Stimulated activated memory B cell treated with anti-CD40 and anti-IgM and Interleukin-4, amounts not matched to agents 10 μg/mL and 1 μg/mL and 100 μg/mL, for 72 hours (primary cell): ENCODE data around the gene PHOSPHO1.

Source experiments
- ATAC-seq: fragments of 150-1000 bp; cut with Tn5 transposase; 2 replicates; pipeline ENCODE4 v1.10.0; 2021
- H3K27ac Mint-ChIP-seq: one replicate; pipeline ENCODE4 v1.8.0; 2022; ENCODE audit warnings: mild to moderate bottlenecking, mixed read lengths
- H3K27me3 Mint-ChIP-seq: one replicate; pipeline ENCODE4 v1.8.0; 2022; ENCODE audit warnings: mixed read lengths
- H3K36me3 Mint-ChIP-seq: one replicate; pipeline ENCODE4 v1.8.0; 2022; ENCODE audit warnings: mixed read lengths
- H3K4me1 Mint-ChIP-seq: one replicate; pipeline ENCODE4 v1.8.0; 2022; ENCODE audit warnings: mixed read lengths
- H3K4me3 Mint-ChIP-seq: one replicate; pipeline ENCODE4 v1.8.0; 2022; ENCODE audit warnings: mild to moderate bottlenecking, moderate library complexity, mixed read lengths
- H3K9me3 Mint-ChIP-seq: one replicate; pipeline ENCODE4 v1.8.0; 2022; ENCODE audit warnings: mixed read lengths

Gene PHOSPHO1

GRCh38 chr17:49254066-49254465, 23.5 kb upstream of the PHOSPHO1 start:
- Mint-ChIP-seq H3K4me3 (no peak overlapping the region), H3K9me3 (no peaks in the 10 kb centered on the region)

GRCh38 chr17:49252148-49252695, 21.6 kb upstream of the PHOSPHO1 start:
- no peak overlapping the region for H3K4me3 Mint-ChIP-seq
- H3K9me3 Mint-ChIP-seq, result no peaks in the 10 kb centered on the region
- peaks cover 40% of the 10 kb centered on the region for H3K27me3 Mint-ChIP-seq
- H3K4me1 Mint-ChIP-seq, result peaks cover 8% of the 10 kb centered on the region
- no peak overlapping the region for H3K27ac Mint-ChIP-seq
- no peak for ATAC-seq
- H3K36me3 Mint-ChIP-seq, result peaks cover 4% of the 10 kb centered on the region

More at GRCh38 chr17:49254066-49254465, 23.5 kb upstream of the PHOSPHO1 start:
- ATAC-seq, result no peak
- Mint-ChIP-seq H3K4me1 (peaks cover 5% of the 10 kb centered on the region), H3K27me3 (peaks cover 22% of the 10 kb centered on the region), H3K27ac (no peak overlapping the region), H3K36me3 (no peaks in the 10 kb centered on the region)

GRCh38 chr17:49249890-49250522, 19.4 kb upstream of the PHOSPHO1 start:
- Mint-ChIP-seq H3K36me3 (peaks cover 4% of the 10 kb centered on the region), H3K9me3 (no peaks in the 10 kb centered on the region), H3K4me1 (peaks cover 8% of the 10 kb centered on the region), H3K27me3 (peaks cover 62% of the 10 kb centered on the region), H3K27ac (no peak overlapping the region), H3K4me3 (no peak overlapping the region)
- no peak for ATAC-seq

- Mint-ChIP-seq H3K4me1 (peaks cover 8% of the 10 kb centered on the region), H3K27ac (no peak overlapping the region), H3K4me3 (no peak overlapping the region), H3K36me3 (peaks cover 4% of the 10 kb centered on the region), H3K9me3 (no peaks in the 10 kb centered on the region), H3K27me3 (peaks cover 69% of the 10 kb centered on the region)
- ATAC-seq, result peak; percentile 31
Measured at GRCh38 chr17:49249292-49249794, 18.8 kb upstream of the PHOSPHO1 start.

GRCh38 chr17:49247944-49248343, 17.4 kb upstream of the PHOSPHO1 start:
- H3K27me3 Mint-ChIP-seq, result peaks cover 68% of the 10 kb centered on the region
- H3K4me3 Mint-ChIP-seq, result no peak overlapping the region
- peaks cover 4% of the 10 kb centered on the region for H3K36me3 Mint-ChIP-seq
- no peak for ATAC-seq
- H3K27ac Mint-ChIP-seq, result no peak overlapping the region
- H3K9me3 Mint-ChIP-seq, result no peaks in the 10 kb centered on the region
- H3K4me1 Mint-ChIP-seq, result peaks cover 8% of the 10 kb centered on the region

GRCh38 chr17:49244839-49245238, 14.3 kb upstream of the PHOSPHO1 start:
- ATAC-seq, result no peak
- no peaks in the 10 kb centered on the region for H3K9me3 Mint-ChIP-seq

GRCh38 chr17:49242813-49243212, 12.2 kb upstream of the PHOSPHO1 start:
- H3K4me3 Mint-ChIP-seq, result no peak overlapping the region
- ATAC-seq, result no peak
- H3K27ac Mint-ChIP-seq, result no peak overlapping the region
- H3K36me3 Mint-ChIP-seq, result peaks cover under 1% of the 10 kb centered on the region
- no peaks in the 10 kb centered on the region for H3K4me1 Mint-ChIP-seq
- H3K27me3 Mint-ChIP-seq, result peaks cover 41% of the 10 kb centered on the region
- H3K9me3 Mint-ChIP-seq, result no peaks in the 10 kb centered on the region

More at GRCh38 chr17:49244839-49245238, 14.3 kb upstream of the PHOSPHO1 start:
- Mint-ChIP-seq H3K4me3 (no peak overlapping the region), H3K4me1 (peaks cover 8% of the 10 kb centered on the region), H3K27ac (no peak overlapping the region), H3K36me3 (peaks cover 4% of the 10 kb centered on the region), H3K27me3 (peaks cover 61% of the 10 kb centered on the region)

- H3K27me3 Mint-ChIP-seq, result peaks cover 32% of the 10 kb centered on the region
- no peak overlapping the region for H3K4me3 Mint-ChIP-seq
- no peaks in the 10 kb centered on the region for H3K9me3 Mint-ChIP-seq
- no peaks in the 10 kb centered on the region for H3K4me1 Mint-ChIP-seq
- no peak for ATAC-seq
- no peak overlapping the region for H3K27ac Mint-ChIP-seq
- H3K36me3 Mint-ChIP-seq, result no peaks in the 10 kb centered on the region
Measured at GRCh38 chr17:49241692-49242397, 11.3 kb upstream of the PHOSPHO1 start.

- H3K4me1 Mint-ChIP-seq, result no peaks in the 10 kb centered on the region
- ATAC-seq, result no peak
- no peak overlapping the region for H3K4me3 Mint-ChIP-seq
- H3K36me3 Mint-ChIP-seq, result no peaks in the 10 kb centered on the region
- H3K27ac Mint-ChIP-seq, result no peak overlapping the region
- no peaks in the 10 kb centered on the region for H3K9me3 Mint-ChIP-seq
- H3K27me3 Mint-ChIP-seq, result peaks cover 23% of the 10 kb centered on the region
Measured at GRCh38 chr17:49241040-49241439, 10.5 kb upstream of the PHOSPHO1 start.

GRCh38 chr17:49240619-49241018, 10.0 kb upstream of the PHOSPHO1 start:
- ATAC-seq, result no peak
- H3K36me3 Mint-ChIP-seq, result no peaks in the 10 kb centered on the region

GRCh38 chr17:49239963-49240362, 9.4 kb upstream of the PHOSPHO1 start:
- no peak overlapping the region for H3K27ac Mint-ChIP-seq
- H3K36me3 Mint-ChIP-seq, result no peaks in the 10 kb centered on the region
- no peak for ATAC-seq
- H3K4me1 Mint-ChIP-seq, result no peaks in the 10 kb centered on the region
- peaks cover 13% of the 10 kb centered on the region for H3K27me3 Mint-ChIP-seq
- no peaks in the 10 kb centered on the region for H3K9me3 Mint-ChIP-seq
- no peak overlapping the region for H3K4me3 Mint-ChIP-seq

More at GRCh38 chr17:49240619-49241018, 10.0 kb upstream of the PHOSPHO1 start:
- H3K4me3 Mint-ChIP-seq, result no peak overlapping the region
- H3K4me1 Mint-ChIP-seq, result no peaks in the 10 kb centered on the region
- H3K27ac Mint-ChIP-seq, result no peak overlapping the region
- no peaks in the 10 kb centered on the region for H3K9me3 Mint-ChIP-seq
- H3K27me3 Mint-ChIP-seq, result peaks cover 19% of the 10 kb centered on the region

GRCh38 chr17:49235896-49236295, 5.3 kb upstream of the PHOSPHO1 start:
- Mint-ChIP-seq H3K27me3 (peaks cover 9% of the 10 kb centered on the region), H3K4me3 (no peak overlapping the region), H3K36me3 (no peaks in the 10 kb centered on the region), H3K27ac (no peak overlapping the region), H3K9me3 (no peaks in the 10 kb centered on the region), H3K4me1 (peaks cover 9% of the 10 kb centered on the region)
- no peak for ATAC-seq

- peaks cover 18% of the 10 kb centered on the region for H3K4me1 Mint-ChIP-seq
- no peaks in the 10 kb centered on the region for H3K36me3 Mint-ChIP-seq
- peaks cover 13% of the 10 kb centered on the region for H3K27me3 Mint-ChIP-seq
- H3K9me3 Mint-ChIP-seq, result no peaks in the 10 kb centered on the region
- ATAC-seq, result no peak
- H3K4me3 Mint-ChIP-seq, result no peak overlapping the region
- no peak overlapping the region for H3K27ac Mint-ChIP-seq
Measured at GRCh38 chr17:49234509-49235080, 4.0 kb upstream of the PHOSPHO1 start.

GRCh38 chr17:49231563-49231894, 942 bp upstream of the PHOSPHO1 start:
- H3K4me1 Mint-ChIP-seq, result peaks cover 30% of the 10 kb centered on the region
- no peak for ATAC-seq
- H3K36me3 Mint-ChIP-seq, result no peaks in the 10 kb centered on the region
- no peak overlapping the region for H3K27ac Mint-ChIP-seq
- H3K9me3 Mint-ChIP-seq, result no peaks in the 10 kb centered on the region
- H3K27me3 Mint-ChIP-seq, result peaks cover 19% of the 10 kb centered on the region
- H3K4me3 Mint-ChIP-seq, result peak overlapping the region; percentile 84

- peak overlapping the region; percentile 22 for H3K27ac Mint-ChIP-seq
- ATAC-seq, result peak; percentile 6
- peak overlapping the region; percentile 84 for H3K4me3 Mint-ChIP-seq
Measured at GRCh38 chr17:49229805-49230600, 584 bp downstream of the PHOSPHO1 start.

More at GRCh38 chr17:49229805-49230600, 584 bp downstream of the PHOSPHO1 start:
- no peaks in the 10 kb centered on the region for H3K36me3 Mint-ChIP-seq
- H3K4me1 Mint-ChIP-seq, result peaks cover 38% of the 10 kb centered on the region
- H3K27me3 Mint-ChIP-seq, result peaks cover 19% of the 10 kb centered on the region
- H3K9me3 Mint-ChIP-seq, result no peaks in the 10 kb centered on the region
